ENCODE data around the gene EVI5L.

- TF ChIP-seq SMC3 (conservative IDR thresholded peaks at IDR 0.05; ENCODE audit: poor library complexity) (no peak), REST (IDR thresholded peaks at IDR 0.05; ENCODE audit: borderline replicate concordance) (no peak)
Observed at GRCh38 chr19:7832009-7832408, 2.0 kb downstream of the EVI5L start.
